HepG2 (cell line): ENCODE results near the gene MYO18A. TPM values are rescaled to one million over a fixed set of nuclear protein-coding genes. Genes with fewer than 3 reads are reported as not detected.
A peak's percentile ranks its signal among the peaks of the same experiment; 100 is the strongest.

Experiments
- FOSL1 ChIP-seq: sonication (generic); formaldehyde crosslinking; IDR thresholded peaks from 2 replicates; pipeline ENCODE4 v1.9.0; 2021; ENCODE audit warnings: missing genetic modification reagents, borderline replicate concordance
- GATAD1 ChIP-seq: IDR thresholded peaks from 2 replicates; pipeline ENCODE4 v1.6.1; 2016; ENCODE audit warnings: missing genetic modification reagents, missing compliant biosample characterization
- MED1 ChIP-seq: sonication (generic); formaldehyde crosslinking; IDR thresholded peaks from 2 replicates; pipeline ENCODE4 v1.4.0; 2020; ENCODE audit warnings: missing genetic modification reagents
- MYC ChIP-seq: sonication (generic); formaldehyde crosslinking; IDR thresholded peaks from 2 replicates; pipeline ENCODE4 v1.9.0; 2021; ENCODE audit warnings: missing genetic modification reagents, borderline replicate concordance
- NFE2L2 ChIP-seq: fragments of 150-350 bp; IDR thresholded peaks from 2 replicates; pipeline ENCODE4 v1.6.1; 2014; ENCODE audit warnings: low read length
- PPARG ChIP-seq: conservative IDR thresholded peaks from 2 replicates; pipeline ENCODE4 v1.6.1; 2016; ENCODE audit warnings: missing biosample characterization, missing genetic modification reagents
- SAP130 ChIP-seq: IDR thresholded peaks from 2 replicates; pipeline ENCODE4 v1.6.1; 2016; ENCODE audit warnings: low read depth
- TARDBP ChIP-seq: sonication (generic); formaldehyde crosslinking; IDR thresholded peaks from 2 replicates; pipeline ENCODE4 v1.8.0; 2022; ENCODE audit warnings: mild to moderate bottlenecking, missing genetic modification reagents
- ZFP62 ChIP-seq: sonication (generic); formaldehyde crosslinking; IDR thresholded peaks from 2 replicates; pipeline ENCODE4 v1.4.0; 2020; ENCODE audit warnings: missing genetic modification reagents
- ZNF550 ChIP-seq: sonication (generic); formaldehyde crosslinking; IDR thresholded peaks from 2 replicates; pipeline ENCODE4 v1.4.0; 2020; ENCODE audit warnings: mild to moderate bottlenecking, missing genetic modification reagents, borderline replicate concordance
- ZNF556 ChIP-seq: sonication (generic); formaldehyde crosslinking; IDR thresholded peaks from 2 replicates; pipeline ENCODE4 v1.4.0; 2020; ENCODE audit warnings: mild to moderate bottlenecking, missing genetic modification reagents, borderline replicate concordance
- ZSCAN9 ChIP-seq: IDR thresholded peaks from 2 replicates; pipeline ENCODE4 v1.6.1; 2016; ENCODE audit warnings: borderline replicate concordance
- polyA plus RNA-seq, 8 experiments: library from polyadenylated mRNA; depleted of rRNA in 3 of 8; stranded (reverse) in 7 of 8; unstranded in 1 of 8; fragments of >200 nt; fragmentation: Illumina TruSeq in 4 of 8; extraction: Trizol in 4 of 8; gene quantifications; 2 replicates each; pipeline versions ENCODE4 v1.2.1 to v1.2.3, GENCODE V29; 2011 to 2016; ENCODE audit warnings: low read depth in 4 of 8, missing spikeins in 1 of 8, mixed read lengths in 1 of 8; ENCODE audit not compliant: insufficient read depth in 1 of 8
- total RNA-seq, 5 experiments: library from RNA; depleted of rRNA; stranded (reverse); fragments of >200 nt; fragmentation: Illumina TruSeq; extraction: Trizol; gene quantifications; 2 replicates each; pipeline ENCODE4 v1.2.3, GENCODE V29; 2016; ENCODE audit warnings: low read depth in 1 of 5
- TF ChIP-seq, protein P1 (sequence below): sonication (generic); formaldehyde crosslinking; IDR thresholded peaks from 2 replicates; pipeline ENCODE4 v1.4.0; 2020; ENCODE audit warnings: missing genetic modification reagents
- TF ChIP-seq, protein P2 (sequence below): IDR thresholded peaks from 2 replicates; pipeline ENCODE4 v1.6.1; 2016; ENCODE audit warnings: low read depth

Gene MYO18A
- total and polyA plus RNA-seq, 2 of the 13 experiments (the other 11 are each of a cell fraction or from before 2014, with no cell fraction given): 16.8 to 24.8 TPM

DNA sequence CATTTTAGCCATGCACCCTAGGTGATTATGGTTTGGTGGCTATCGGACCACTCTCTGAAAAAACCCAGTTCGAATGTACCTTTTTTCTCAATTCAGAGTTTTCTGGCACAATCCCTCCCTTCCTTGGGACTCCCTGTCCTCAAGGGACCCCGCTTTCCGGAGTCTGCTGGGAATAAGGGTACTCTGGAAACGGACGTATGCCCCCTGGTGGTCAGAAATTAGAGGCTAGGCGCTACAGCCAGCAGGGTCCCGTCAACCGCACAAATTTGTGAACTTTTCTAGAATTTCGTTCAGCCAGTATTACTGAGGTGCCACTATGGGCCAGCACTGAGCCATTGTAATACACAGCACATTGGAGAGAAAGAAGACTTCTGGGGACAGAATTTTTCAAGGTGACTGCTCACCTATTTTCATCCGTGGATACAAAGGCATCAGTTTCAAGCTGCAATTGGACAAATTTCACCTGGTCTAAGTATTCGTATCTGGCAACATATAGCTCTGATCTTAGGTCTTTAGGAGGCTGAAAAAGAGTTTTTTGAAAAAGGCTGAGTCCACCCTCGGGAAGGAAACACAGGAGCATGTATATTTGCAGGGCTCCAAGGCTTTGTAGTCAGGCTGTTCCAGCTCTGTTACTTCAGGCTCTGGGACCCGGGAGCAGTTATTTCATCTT is 39.3 kb upstream of the MYO18A start (continued):
- peak; percentile 59 for TF ChIP-seq SAP130 (CRISPR knock-in tag)
- TF ChIP-seq MED1 (CRISPR knock-in tag): peak; percentile 44; the same call in 1 of the 2 replicates
- TF ChIP-seq GATAD1 (CRISPR knock-in tag): no peak
- TF ChIP-seq ZNF556: peak; percentile 43; the same call in 1 of the 2 replicates
- no peak for TF ChIP-seq MYC
- 0 out of 2 replicates have a peak, but pooled peaks have one; percentile 30 for TF ChIP-seq TARDBP (CRISPR knock-in tag)
- TF ChIP-seq ZFP62 (CRISPR knock-in tag): no peak
- no peak for TF ChIP-seq NFE2L2
- TF ChIP-seq PPARG (CRISPR knock-in tag): 0 out of 2 replicates have a peak, but pooled peaks have one; percentile 48
- TF ChIP-seq, protein P1, sequence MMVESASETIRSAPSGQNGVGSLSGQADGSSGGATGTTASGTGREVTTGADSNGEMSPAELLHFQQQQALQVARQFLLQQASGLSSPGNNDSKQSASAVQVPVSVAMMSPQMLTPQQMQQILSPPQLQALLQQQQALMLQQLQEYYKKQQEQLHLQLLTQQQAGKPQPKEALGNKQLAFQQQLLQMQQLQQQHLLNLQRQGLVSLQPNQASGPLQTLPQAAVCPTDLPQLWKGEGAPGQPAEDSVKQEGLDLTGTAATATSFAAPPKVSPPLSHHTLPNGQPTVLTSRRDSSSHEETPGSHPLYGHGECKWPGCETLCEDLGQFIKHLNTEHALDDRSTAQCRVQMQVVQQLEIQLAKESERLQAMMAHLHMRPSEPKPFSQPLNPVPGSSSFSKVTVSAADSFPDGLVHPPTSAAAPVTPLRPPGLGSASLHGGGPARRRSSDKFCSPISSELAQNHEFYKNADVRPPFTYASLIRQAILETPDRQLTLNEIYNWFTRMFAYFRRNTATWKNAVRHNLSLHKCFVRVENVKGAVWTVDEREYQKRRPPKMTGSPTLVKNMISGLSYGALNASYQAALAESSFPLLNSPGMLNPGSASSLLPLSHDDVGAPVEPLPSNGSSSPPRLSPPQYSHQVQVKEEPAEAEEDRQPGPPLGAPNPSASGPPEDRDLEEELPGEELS (CRISPR knock-in tag): no peak
- no peak for TF ChIP-seq ZNF550
- TF ChIP-seq, protein P2, sequence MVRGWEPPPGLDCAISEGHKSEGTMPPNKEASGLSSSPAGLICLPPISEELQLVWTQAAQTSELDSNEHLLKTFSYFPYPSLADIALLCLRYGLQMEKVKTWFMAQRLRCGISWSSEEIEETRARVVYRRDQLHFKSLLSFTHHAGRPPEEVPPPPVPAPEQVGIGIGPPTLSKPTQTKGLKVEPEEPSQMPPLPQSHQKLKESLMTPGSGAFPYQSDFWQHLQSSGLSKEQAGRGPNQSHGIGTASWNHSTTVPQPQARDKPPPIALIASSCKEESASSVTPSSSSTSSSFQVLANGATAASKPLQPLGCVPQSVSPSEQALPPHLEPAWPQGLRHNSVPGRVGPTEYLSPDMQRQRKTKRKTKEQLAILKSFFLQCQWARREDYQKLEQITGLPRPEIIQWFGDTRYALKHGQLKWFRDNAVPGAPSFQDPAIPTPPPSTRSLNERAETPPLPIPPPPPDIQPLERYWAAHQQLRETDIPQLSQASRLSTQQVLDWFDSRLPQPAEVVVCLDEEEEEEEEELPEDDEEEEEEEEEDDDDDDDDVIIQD (CRISPR knock-in tag): 0 out of 2 replicates have a peak, but pooled peaks have one; percentile 32
- no peak for TF ChIP-seq ZSCAN9
- no peak for TF ChIP-seq FOSL1
